Endodermal cell (in vitro differentiated cells): ENCODE results near the gene USP25. TPM values are rescaled to one million over a fixed set of nuclear protein-coding genes. Genes with fewer than 3 reads are reported as not detected.

Experiments
- DNase-seq: peaks from one replicate; pipeline ENCODE4 v3.0.0-alpha.2; 2017
- H3K27ac ChIP-seq: 2 replicates; pipeline ENCODE4 v1.5.1; 2013; ENCODE audit warnings: mild to moderate bottlenecking, low read depth, low read length, moderate library complexity
- H3K27me3 ChIP-seq: 2 replicates; pipeline ENCODE4 v1.6.1; 2013; ENCODE audit warnings: mild to moderate bottlenecking, low read length, moderate library complexity; ENCODE audit not compliant: insufficient read depth, control insufficient read depth, poor library complexity, severe bottlenecking
- H3K36me3 ChIP-seq: 2 replicates; pipeline ENCODE4 v1.7.0; 2013; ENCODE audit warnings: mild to moderate bottlenecking, low read length, moderate library complexity; ENCODE audit not compliant: control insufficient read depth, insufficient read depth
- H3K4me1 ChIP-seq: one replicate; pipeline ENCODE4 v1.7.0; 2013; ENCODE audit warnings: low read length; ENCODE audit not compliant: control insufficient read depth, insufficient read depth
- H3K4me3 ChIP-seq: 2 replicates; pipeline ENCODE4 v1.5.1; 2013; ENCODE audit warnings: mild to moderate bottlenecking, low read length, moderate library complexity
- H3K9ac ChIP-seq: 2 replicates; pipeline ENCODE4 v1.6.1; 2013; ENCODE audit warnings: mild to moderate bottlenecking, low read length, moderate library complexity; ENCODE audit not compliant: poor library complexity, severe bottlenecking; ENCODE audit errors: extremely low read depth
- H3K9me3 ChIP-seq: 2 replicates; pipeline ENCODE4 v1.6.1; 2013; ENCODE audit warnings: mild to moderate bottlenecking, low read length, moderate library complexity; ENCODE audit not compliant: control insufficient read depth
- H3K27ac Mint-ChIP-seq: 2 replicates; pipeline ENCODE4 v1.8.0; 2020; ENCODE audit warnings: mixed read lengths
- H3K27me3 Mint-ChIP-seq: 2 replicates; pipeline ENCODE4 v1.8.0; 2021; ENCODE audit warnings: mild to moderate bottlenecking, mixed read lengths; ENCODE audit not compliant: insufficient read depth
- H3K36me3 Mint-ChIP-seq: 2 replicates; pipeline ENCODE4 v1.8.0; 2020; ENCODE audit warnings: low read depth, mixed read lengths
- H3K4me1 Mint-ChIP-seq: 2 replicates; pipeline ENCODE4 v1.8.0; 2020; ENCODE audit warnings: mixed read lengths
- H3K4me3 Mint-ChIP-seq: 2 replicates; pipeline ENCODE4 v1.8.0; 2020; ENCODE audit warnings: mild to moderate bottlenecking, moderate library complexity, mixed read lengths
- H3K9me3 Mint-ChIP-seq: 2 replicates; pipeline ENCODE4 v1.8.0; 2020; ENCODE audit warnings: mild to moderate bottlenecking, mixed read lengths
- WGBS, 2 experiments: methylation state at CpG; one replicate each; pipeline versions ENCODE4 v1.1.5 to v1.1.7; 2013; ENCODE audit warnings: missing lambda C conversion rate in 2 of 2, mixed read lengths in 1 of 2; ENCODE audit not compliant: insufficient coverage in 1 of 2, insufficient read length in 1 of 2; 5-methylcytosine and 5-hydroxymethylcytosine counted together
- total RNA-seq, 2 donors: library from RNA; stranded (reverse); fragmentation: NEBNext Ultra II Directional in 1 of 2; extraction: Animal tissue kit (Norgen Biotek cat#: 25700) in 1 of 2; gene quantifications; 2 replicates in 1 of 2; 3 replicates in 1 of 2; pipeline ENCODE4 v1.2.1, GENCODE V29; 2021
- TF ChIP-seq, protein P1 (sequence below): fragments of 200-600 bp; sonication (generic); conservative IDR thresholded peaks from 2 replicates; pipeline ENCODE4 v1.5.0; 2021; ENCODE audit warnings: antibody characterized with exemption, mild to moderate bottlenecking

Gene USP25
- total RNA-seq, 2 donors from 2014 or later = 31.4 to 34.9 TPM

GRCh38 chr21:15771311-15771710 is 41.5 kb downstream of the USP25 start:
- H3K36me3 ChIP-seq = no peaks in the 10 kb centered on the region
- Mint-ChIP-seq H3K9me3 (no peaks in the 10 kb centered on the region), H3K4me3 (no peak overlapping the region), H3K4me1 (peaks cover 19% of the 10 kb centered on the region), H3K27me3 (no peaks in the 10 kb centered on the region), H3K36me3 (peaks cover 3% of the 10 kb centered on the region), H3K27ac (peak overlapping the region; percentile 33)
- DNase-seq = no peak
- TF ChIP-seq, protein P1, sequence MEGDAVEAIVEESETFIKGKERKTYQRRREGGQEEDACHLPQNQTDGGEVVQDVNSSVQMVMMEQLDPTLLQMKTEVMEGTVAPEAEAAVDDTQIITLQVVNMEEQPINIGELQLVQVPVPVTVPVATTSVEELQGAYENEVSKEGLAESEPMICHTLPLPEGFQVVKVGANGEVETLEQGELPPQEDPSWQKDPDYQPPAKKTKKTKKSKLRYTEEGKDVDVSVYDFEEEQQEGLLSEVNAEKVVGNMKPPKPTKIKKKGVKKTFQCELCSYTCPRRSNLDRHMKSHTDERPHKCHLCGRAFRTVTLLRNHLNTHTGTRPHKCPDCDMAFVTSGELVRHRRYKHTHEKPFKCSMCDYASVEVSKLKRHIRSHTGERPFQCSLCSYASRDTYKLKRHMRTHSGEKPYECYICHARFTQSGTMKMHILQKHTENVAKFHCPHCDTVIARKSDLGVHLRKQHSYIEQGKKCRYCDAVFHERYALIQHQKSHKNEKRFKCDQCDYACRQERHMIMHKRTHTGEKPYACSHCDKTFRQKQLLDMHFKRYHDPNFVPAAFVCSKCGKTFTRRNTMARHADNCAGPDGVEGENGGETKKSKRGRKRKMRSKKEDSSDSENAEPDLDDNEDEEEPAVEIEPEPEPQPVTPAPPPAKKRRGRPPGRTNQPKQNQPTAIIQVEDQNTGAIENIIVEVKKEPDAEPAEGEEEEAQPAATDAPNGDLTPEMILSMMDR = no peak
- H3K27ac ChIP-seq = no peak overlapping the region
- 93% methylated on average over 6 of the region's 6 CpGs; no CpG with 5 or more reads in 1 of the 2 experiments for WGBS, 2 experiments
- no peaks in the 10 kb centered on the region for H3K27me3 ChIP-seq
- no peak overlapping the region for H3K4me3 ChIP-seq
- no peaks in the 10 kb centered on the region for H3K4me1 ChIP-seq
- no peak overlapping the region for H3K9ac ChIP-seq
- H3K9me3 ChIP-seq = no peaks in the 10 kb centered on the region

DNA sequence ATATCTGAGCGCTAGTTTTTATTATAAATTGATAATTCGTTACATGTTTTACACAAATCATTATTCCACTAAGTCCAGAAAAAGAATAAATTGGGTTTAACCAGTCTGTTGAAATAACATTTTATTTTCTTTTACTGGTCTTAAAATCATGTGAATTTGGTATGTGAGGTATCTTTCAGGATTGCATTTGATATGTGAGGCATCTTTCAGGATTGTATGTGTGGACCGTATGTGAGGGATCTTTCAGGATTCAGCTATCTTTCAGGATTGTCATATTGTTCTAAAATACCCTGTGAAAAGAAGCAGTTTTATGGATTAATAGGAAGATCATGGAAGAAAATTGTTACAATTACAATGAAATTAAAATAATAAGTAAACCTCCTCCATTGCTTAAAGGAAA is 42.9 kb downstream of the USP25 start:
- no peaks in the 10 kb centered on the region for H3K27me3 Mint-ChIP-seq
- H3K27ac ChIP-seq = no peak overlapping the region
- no peak overlapping the region for H3K4me3 ChIP-seq
- H3K36me3 ChIP-seq = no peaks in the 10 kb centered on the region
- H3K4me1 Mint-ChIP-seq = peaks cover 11% of the 10 kb centered on the region
- no peaks in the 10 kb centered on the region for H3K9me3 ChIP-seq
- H3K27me3 ChIP-seq = no peaks in the 10 kb centered on the region
- H3K27ac Mint-ChIP-seq = no peak overlapping the region
- no peak for DNase-seq
- TF ChIP-seq, protein P1 = no peak
- H3K4me1 ChIP-seq = no peaks in the 10 kb centered on the region
- no peak overlapping the region for H3K4me3 Mint-ChIP-seq
- 80 to 96% methylated on average over 1 of the region's 3 CpGs for WGBS, 2 experiments
- H3K9me3 Mint-ChIP-seq = no peaks in the 10 kb centered on the region
- peaks cover 3% of the 10 kb centered on the region for H3K36me3 Mint-ChIP-seq
- H3K9ac ChIP-seq = no peak overlapping the region

DNA sequence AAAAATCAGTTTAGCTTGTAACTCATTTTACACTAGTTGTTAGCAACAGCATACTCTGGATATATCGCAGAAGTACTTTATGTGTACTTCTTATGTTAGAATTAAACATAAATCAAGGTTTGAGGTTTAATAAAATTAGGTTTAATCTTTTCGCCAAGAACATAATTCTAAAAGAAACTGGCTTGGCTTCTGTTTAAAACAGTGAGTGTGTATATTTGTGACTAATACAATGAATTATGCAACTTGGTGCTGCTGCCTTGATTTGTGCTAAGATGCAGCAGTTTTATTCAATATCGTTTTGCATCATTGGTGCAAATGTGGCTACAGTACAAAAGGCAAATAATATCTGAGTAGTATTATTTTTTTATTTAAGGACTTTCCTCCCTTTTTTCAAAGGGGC is 44.8 kb downstream of the USP25 start:
- TF ChIP-seq, protein P1 = no peak
- Histone ChIP-seq H3K36me3 (no peaks in the 10 kb centered on the region), H3K9ac (no peak overlapping the region), H3K9me3 (no peaks in the 10 kb centered on the region), H3K4me3 (no peak overlapping the region), H3K27ac (no peak overlapping the region), H3K27me3 (no peaks in the 10 kb centered on the region), H3K4me1 (no peaks in the 10 kb centered on the region)
- H3K27ac Mint-ChIP-seq = no peak overlapping the region
- H3K4me1 Mint-ChIP-seq = peaks cover 10% of the 10 kb centered on the region
- no peaks in the 10 kb centered on the region for H3K9me3 Mint-ChIP-seq
- H3K27me3 Mint-ChIP-seq = no peaks in the 10 kb centered on the region
- no peak overlapping the region for H3K4me3 Mint-ChIP-seq
- DNase-seq = no peak
- 90 to 100% methylated on average over 1 to 3 of the region's 3 CpGs for WGBS, 2 experiments
- peaks cover 3% of the 10 kb centered on the region for H3K36me3 Mint-ChIP-seq
